NCI-H1436 (cell line): ENCODE measurements around the gene NFIC.
A peak's percentile ranks its signal among the peaks of the same experiment; 100 is the strongest.

Experiments
- DNase-seq: peaks from one replicate; lab custom pipeline; 2025; lab: John Stamatoyannopoulos, UW

NFIC gene

GRCh38 chr19:3511506-3512251 lies 145.3 kb downstream of the NFIC start:
- DNase-seq, result no peak

- no peak for DNase-seq
Measured at GRCh38 chr19:3512562-3513228, 146.3 kb downstream of the NFIC start.

- DNase-seq, result no peak
Measured at GRCh38 chr19:3513229-3514140, 147.1 kb downstream of the NFIC start.

- no peak for DNase-seq
Measured at GRCh38 chr19:3514930-3515329, 148.5 kb downstream of the NFIC start.

GRCh38 chr19:3515891-3516422 lies 149.6 kb downstream of the NFIC start:
- DNase-seq, result no peak

GRCh38 chr19:3516675-3517207 lies 150.4 kb downstream of the NFIC start:
- DNase-seq, result peak; percentile 67

GRCh38 chr19:3517638-3518037 lies 151.3 kb downstream of the NFIC start:
- DNase-seq, result no peak

- DNase-seq, result no peak
Measured at GRCh38 chr19:3518255-3518654, 151.9 kb downstream of the NFIC start.

GRCh38 chr19:3518659-3519058 lies 152.3 kb downstream of the NFIC start:
- DNase-seq, result no peak
